ENCODE measurements around the gene RAPGEF4. TPM values are rescaled to one million over a fixed set of nuclear protein-coding genes. Genes with fewer than 3 reads are reported as not detected.

The RAPGEF4 gene
- total and polyA plus RNA-seq, 9 of the 15 experiments (the other 6 are each of a cell fraction or from before 2014, with no cell fraction given): 0.04 to 0.33 (median 0.13) TPM; not detected in 6

DNA sequence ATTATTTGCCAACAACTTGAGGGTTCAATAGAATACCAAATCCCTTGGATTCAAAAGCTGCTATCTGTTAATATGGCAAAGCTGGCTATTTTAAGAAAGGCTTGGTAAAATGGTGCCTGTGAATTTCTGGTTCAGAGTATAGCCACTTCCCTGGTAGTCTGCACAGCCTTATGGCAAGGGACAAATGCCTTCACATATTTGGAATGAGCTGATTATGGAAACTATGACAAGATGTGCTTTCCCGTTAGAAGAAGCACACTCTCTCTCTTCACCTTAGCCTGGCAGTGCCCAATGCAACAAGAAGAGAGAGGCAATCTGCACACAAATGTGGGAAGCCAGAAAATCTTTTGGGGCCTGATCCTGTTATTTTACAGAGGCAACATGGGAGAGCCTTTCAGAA is 292.5 kb downstream of the RAPGEF4 start:
- no TSS peak for BruUV-seq (replicated peaks)
- intact Hi-C loops (cut with micrococcal nuclease): loop anchor here (5.0 to 10.0 kb wide), 2 partner anchors 419 to 1317 kb away; no protein-coding TSS in a partner anchor
- no peak overlapping the region for H3K27ac ChIP-seq (ENCODE audit: extremely low read depth, low read depth, low read length)
- ChIA-PET CTCF (ENCODE audit: low intra/inter-chr PET ratio) (interaction anchor here (0.9 to 4.5 kb wide), 6 partner anchors 179 to 421 kb away, joined by 3 to 79 read pairs (median 6); no protein-coding TSS in a partner anchor), POLR2A (interaction anchor here (0.9 to 1.4 kb wide), 4 partner anchors 22 to 373 kb away, joined by 3 to 5 read pairs (median 3); no protein-coding TSS in a partner anchor)
- H3K9me3 ChIP-seq (replicated peaks; ENCODE audit: control insufficient read depth, insufficient read depth, low read depth, low read length): no peaks in the 10 kb centered on the region
- ATAC-seq (no peak), DNase-seq (ENCODE audit: extremely low read depth in 1 of 4, low spot score in 3 of 4) (no peak), FAIRE-seq (no peak)
- in situ Hi-C loops (cut with MboI): loop anchor here (5.0 kb wide), 1 partner anchor 184 kb away; no protein-coding TSS in a partner anchor
- no peak overlapping the region for H3K9ac ChIP-seq (ENCODE audit: insufficient read depth in 1 of 2, low read depth in 2 of 2, low read length in 2 of 2)
- no peaks in the 10 kb centered on the region for H3K79me2 ChIP-seq (ENCODE audit: control insufficient read depth, insufficient read depth, low read length)
- H3K4me3 ChIP-seq: no peak overlapping the region
- H3K4me1 ChIP-seq (replicated peaks in 1 of 2; ENCODE audit: control insufficient read depth in 2 of 2, insufficient read depth in 2 of 2, low read length in 2 of 2): no peaks in the 10 kb centered on the region
- H3K4me2 ChIP-seq (ENCODE audit: insufficient read depth, low read length): no peak overlapping the region
- no peaks in the 10 kb centered on the region for H4K20me1 ChIP-seq (replicated peaks; ENCODE audit: control insufficient read depth, insufficient read depth, low read length)
- WGBS (ENCODE audit: insufficient coverage, low coverage, missing lambda C conversion rate): 4% methylated on average over 1 of the region's 1 CpG
- H3K9me1 ChIP-seq (ENCODE audit: control insufficient read depth, insufficient read depth, low read length): no peaks in the 10 kb centered on the region
- peaks cover 33 to 39% of the 10 kb centered on the region in 2 experiments for H3K27me3 ChIP-seq (ENCODE audit: control insufficient read depth in 2 of 2, insufficient read depth in 2 of 2, low read length in 2 of 2)
- TF ChIP-seq SMARCE1 (IDR thresholded peaks at IDR 0.05): no peak
- no peak for TF ChIP-seq ZBTB33 (CRISPR knock-in tag; IDR thresholded peaks at IDR 0.05)
- TF ChIP-seq ARID2 (IDR thresholded peaks at IDR 0.05): no peak
- TF ChIP-seq, protein P1, sequence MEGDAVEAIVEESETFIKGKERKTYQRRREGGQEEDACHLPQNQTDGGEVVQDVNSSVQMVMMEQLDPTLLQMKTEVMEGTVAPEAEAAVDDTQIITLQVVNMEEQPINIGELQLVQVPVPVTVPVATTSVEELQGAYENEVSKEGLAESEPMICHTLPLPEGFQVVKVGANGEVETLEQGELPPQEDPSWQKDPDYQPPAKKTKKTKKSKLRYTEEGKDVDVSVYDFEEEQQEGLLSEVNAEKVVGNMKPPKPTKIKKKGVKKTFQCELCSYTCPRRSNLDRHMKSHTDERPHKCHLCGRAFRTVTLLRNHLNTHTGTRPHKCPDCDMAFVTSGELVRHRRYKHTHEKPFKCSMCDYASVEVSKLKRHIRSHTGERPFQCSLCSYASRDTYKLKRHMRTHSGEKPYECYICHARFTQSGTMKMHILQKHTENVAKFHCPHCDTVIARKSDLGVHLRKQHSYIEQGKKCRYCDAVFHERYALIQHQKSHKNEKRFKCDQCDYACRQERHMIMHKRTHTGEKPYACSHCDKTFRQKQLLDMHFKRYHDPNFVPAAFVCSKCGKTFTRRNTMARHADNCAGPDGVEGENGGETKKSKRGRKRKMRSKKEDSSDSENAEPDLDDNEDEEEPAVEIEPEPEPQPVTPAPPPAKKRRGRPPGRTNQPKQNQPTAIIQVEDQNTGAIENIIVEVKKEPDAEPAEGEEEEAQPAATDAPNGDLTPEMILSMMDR (IDR thresholded peaks at IDR 0.05 in 2 of 3, conservative IDR thresholded peaks at IDR 0.05 in 1 of 3; ENCODE audit: insufficient read depth in 2 of 3, low read depth in 1 of 3, low read length in 3 of 3): 0 out of 6 replicates have a peak, but pooled peaks of 1 of the 3 experiments have one; percentile 2
- TF ChIP-seq CCNT2 (IDR thresholded peaks at IDR 0.05; ENCODE audit: borderline replicate concordance, extremely low read depth, insufficient read length, low read depth, low read length): no peak
- TF ChIP-seq EZH2 (IDR thresholded peaks at IDR 0.05; ENCODE audit: borderline replicate concordance, low read depth, low read length): no peak
- H3K36me3 ChIP-seq (ENCODE audit: control insufficient read depth, insufficient read depth, low read length): no peaks in the 10 kb centered on the region
- H2AFZ ChIP-seq (ENCODE audit: low read depth, low read length): no peak overlapping the region

Measured in K562 (cell line).